GM21528 (cell line): ENCODE measurements around the gene GCSH.
"Not testable (repeated sequence)": the region's sequence is repeated elsewhere in the genome, so short reads cannot be mapped to it uniquely, and the experiment has no call there.

Experiments
- ATAC-seq: cut with Tn5 transposase; IDR thresholded peaks from one replicate; pipeline ENCODE4 v1.9.1; 2021; ENCODE audit warnings: mild to moderate bottlenecking, moderate library complexity; ENCODE audit not compliant: unreplicated experiment, low FRiP score

The GCSH gene

DNA sequence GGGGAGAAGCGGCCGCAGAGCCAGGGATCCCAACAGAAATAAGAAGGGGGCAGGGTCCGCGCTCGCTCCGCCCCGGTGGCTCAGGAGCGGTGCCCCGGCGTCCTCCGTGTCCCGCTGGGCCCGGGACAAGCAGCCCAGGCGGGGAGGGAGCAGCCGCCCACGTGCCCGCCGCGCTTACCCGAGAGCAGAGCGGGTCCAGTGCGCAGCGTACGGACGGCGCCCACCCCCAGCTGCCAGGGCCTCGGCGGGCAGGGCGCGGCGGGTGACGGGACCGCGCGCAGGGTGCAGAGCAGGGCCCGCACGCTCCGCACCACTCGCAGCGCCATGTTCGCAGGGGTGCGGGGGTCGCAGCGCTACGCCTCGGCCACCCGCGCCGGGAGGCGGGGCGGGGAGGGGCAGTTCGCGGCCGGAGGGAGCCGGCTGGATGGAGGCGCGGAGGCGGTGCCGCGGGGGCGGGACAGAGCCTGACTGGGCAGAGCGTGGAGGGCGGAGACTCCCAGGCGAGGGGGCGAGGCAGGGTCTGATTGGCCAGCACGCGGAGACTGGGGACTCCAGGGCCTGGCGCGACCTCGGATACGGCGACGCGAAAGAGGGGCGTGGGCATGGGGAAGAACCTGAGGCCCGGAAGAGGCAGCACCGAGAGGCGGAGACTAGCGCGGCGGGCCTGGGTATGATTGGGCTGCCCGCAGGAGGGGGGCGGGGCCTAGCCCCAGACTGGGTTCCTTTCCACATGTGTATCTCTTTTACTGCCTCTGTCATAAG is at the start of gene GCSH:
Gene GCSH, minus strand, starts transcription at position 443 of the 762 bp plus-strand sequence. Its CDS starts 117 bp downstream, at position 326.
- ATAC-seq, result peak; percentile 98

DNA sequence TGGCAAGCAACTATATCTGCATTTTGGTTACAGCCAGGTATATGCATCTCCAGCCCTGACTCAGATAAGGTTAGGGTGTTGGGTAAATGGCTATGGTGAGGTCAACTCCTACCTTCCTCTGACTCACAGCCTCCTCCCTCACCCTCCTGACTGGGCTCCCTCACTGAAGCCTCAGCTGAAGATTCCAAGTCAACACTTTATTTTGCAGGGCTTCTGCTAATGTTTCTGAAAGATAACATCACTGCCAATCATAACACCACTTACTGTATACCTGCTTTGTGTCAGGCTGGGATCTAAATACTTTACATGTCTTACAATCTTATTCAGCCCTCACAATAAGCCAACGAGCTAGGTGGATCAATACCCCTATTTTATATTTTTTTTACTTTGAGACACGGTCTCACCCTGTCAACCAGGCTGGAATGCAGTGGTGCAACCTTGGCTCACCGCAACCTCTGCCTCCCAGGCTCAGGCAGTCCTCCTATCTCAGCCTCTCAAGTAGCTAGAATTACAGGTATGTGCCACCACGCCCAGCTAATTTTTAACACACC is 47.8 kb upstream of the GCSH start:
- ATAC-seq, result no peak

GRCh38 chr16:81142864-81143263 is 46.7 kb upstream of the GCSH start:
- ATAC-seq, result no peak

DNA sequence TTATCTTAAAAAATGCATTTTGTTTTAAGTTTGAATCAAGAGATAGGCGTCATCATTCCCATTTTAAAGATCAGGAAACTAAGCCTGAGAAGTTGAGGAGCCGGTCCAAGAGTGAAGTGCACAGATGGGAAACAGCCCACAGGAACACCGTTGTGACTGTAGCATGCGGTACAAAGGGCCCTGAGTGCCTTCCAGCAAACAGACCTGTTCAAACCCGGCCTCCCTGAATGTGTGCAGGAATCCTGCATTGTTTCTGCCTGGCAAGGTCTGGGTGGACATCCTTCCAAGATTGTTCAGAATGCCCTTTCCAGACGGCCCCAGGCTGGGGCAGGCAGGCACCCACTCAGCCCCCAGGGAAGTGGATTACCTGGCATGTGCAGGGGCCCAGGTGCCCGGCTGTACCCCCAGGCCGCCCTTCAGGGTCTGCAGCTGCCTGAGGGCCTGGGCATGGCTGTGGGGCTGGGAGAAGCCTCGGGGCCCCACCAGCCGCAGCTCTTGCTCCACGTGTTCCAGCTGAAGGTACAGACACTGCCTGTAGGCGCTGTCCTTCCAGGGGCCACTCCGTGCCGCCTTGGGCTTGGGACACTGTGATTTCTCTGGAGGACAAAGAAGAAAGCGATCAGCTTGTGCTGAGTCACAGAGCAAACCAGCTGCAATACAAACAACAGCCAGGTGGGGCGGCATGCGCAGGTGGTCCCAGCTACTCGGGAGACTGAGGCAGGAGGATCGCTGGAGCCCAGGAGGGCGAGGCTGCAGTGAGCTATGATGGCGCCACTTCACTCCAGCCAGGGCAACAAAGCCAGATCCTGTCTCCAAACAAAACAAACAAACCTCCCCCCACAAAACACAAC is 45.0 kb upstream of the GCSH start:
- ATAC-seq, result no peak

- no peak for ATAC-seq
Measured at GRCh38 chr16:81138831-81139557, 42.8 kb upstream of the GCSH start.

- no peak for ATAC-seq
Measured at GRCh38 chr16:81137754-81138153, 41.6 kb upstream of the GCSH start.

DNA sequence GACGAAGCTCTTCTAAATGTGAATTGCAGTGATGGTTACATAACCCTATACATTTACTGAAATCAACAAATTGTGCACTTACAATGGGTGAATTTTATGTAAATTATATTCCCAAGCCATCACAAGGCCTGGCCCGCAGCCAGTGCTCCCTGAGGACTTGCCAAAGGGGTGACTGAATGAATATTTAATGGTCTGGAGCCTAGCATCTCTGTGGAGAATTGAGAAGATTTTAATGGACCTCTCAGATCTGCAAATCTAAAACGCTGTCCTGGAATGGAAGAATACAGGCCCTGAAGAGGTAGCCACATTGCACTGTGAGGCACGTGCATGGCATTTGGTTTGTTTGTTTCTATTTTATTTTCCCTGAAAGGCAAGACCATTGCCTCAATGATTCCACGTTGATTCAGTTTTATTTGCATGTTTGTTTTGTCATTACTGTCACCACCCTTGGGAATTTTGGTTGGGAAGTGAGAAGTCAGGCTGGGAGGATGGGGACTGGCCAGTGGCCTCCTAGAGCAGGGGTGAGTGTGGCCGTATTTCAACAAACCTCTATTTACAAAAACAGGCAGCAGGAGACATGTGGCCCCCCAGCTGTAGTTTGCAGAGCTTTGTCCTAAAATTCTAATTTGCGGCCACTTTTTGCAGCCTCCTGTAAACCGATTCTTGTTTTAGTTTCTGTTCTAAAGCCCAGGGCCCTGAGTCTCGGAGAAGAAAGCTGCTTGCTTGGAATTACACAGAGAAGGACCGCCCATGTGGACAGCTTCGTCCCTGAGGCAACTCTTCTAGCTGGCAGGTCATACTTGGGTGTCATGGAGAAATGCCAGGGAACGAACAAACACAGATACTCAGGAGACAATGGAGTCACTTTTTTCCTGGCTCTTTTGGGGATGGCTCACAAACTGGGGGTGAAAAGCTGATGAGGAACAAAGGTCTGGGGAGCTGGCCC is 40.5 kb upstream of the GCSH start:
- no peak for ATAC-seq

DNA sequence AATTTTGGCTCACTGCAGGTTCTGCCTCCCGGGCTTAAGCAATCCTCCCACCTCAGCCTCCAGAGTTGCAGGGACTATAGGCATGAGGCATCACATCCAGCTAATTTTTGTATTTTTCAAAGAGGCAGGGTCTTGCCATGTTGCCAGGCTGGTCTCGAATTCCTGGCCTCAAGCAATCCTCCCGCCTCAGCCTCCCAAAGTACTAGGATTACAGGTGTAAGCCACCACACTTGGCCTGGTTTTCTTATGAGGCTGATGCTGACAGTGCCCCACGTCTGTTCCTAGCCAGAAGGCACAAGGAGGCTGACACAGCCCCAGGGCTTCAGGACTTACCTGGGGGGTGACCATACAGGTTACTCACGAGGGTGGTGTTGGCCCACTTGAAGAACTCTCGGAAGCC is 33.9 kb upstream of the GCSH start:
- ATAC-seq, result no peak

GRCh38 chr16:81128726-81129524 is 32.7 kb upstream of the GCSH start:
- no peak for ATAC-seq

GRCh38 chr16:81127051-81127450 is 30.9 kb upstream of the GCSH start:
- ATAC-seq, result no peak

DNA sequence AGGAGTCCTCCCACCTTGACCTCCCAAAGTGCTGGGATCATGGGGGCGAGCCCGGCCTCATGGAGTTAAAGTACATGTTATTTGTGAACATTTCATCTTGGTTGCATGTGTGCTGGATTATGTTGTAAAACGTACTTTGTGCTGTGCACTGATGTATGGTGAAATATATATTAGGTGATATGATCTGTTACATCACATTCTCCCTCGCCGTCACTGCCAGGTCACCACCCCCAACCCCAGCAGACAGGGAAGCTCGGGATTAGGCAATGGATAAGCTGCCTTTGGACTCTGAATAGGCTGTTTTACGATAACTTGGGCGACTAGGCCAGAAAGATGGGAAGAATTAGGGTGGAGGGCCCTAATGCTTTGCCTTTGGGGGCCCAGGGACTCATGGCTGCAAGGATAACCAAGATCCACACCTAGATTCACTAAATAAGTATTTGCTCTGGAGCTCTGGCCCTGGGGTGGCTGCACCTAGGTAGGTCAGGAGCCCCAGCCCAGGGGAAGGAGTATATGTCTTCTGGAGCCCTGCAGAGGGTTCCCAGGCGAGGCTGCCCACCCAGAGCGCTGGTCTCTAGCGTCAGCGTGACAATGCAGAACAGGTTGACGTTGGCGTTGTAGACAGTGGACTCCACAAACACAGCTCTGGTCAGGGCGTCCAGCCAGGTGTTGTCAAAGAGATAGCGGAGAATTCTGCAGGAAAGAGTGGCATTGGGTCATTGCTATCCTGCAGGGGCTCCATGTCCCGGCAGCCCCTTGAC is 27.1 kb upstream of the GCSH start:
- ATAC-seq, result no peak

DNA sequence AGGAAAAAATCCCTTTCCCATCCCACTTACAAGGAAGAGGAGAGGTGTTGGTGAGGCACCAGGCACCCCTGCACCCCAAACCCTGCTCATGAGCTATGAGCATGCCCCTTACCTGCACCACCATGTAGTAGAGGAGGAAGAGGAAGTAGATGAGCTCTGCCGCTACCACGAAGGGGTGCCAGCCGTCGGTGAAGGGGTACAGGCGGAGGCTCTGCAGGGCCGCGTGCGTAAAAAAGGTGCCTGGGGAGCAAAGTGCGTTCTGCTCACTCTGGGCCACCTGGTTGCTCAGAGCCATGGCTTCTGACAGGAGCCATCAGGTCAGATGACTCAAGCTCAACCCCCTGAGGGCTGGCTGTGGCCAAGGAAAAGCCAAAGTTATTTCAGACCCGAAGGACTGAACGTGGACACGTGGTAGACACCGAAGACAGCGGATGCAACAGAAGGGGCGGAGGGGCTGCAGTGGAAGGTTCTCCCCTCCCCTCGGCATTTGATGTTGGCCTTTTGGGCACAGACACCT is 25.3 kb upstream of the GCSH start:
- ATAC-seq, result no peak

GRCh38 chr16:81117436-81117835 is 21.2 kb upstream of the GCSH start:
- no peak for ATAC-seq

DNA sequence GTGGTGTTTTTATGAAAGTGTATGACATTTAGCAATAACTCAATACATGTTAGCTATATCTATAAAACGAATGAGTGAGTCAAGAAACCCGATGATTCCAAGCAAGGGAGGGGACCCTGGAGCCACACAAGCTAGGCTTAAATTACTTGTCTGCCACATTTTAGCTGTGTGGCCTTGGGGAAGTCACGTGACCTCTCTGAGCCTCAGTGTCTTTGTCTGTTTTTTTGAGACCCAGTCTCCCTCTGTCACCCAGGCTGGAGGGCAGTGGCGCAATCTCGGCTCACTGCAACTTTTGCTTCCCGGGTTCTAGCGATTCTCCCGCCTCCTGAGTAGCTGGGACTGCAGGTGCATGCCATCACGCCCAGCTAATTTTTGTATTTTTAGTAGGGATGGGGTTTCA is 20.1 kb upstream of the GCSH start:
- ATAC-seq, result no peak

DNA sequence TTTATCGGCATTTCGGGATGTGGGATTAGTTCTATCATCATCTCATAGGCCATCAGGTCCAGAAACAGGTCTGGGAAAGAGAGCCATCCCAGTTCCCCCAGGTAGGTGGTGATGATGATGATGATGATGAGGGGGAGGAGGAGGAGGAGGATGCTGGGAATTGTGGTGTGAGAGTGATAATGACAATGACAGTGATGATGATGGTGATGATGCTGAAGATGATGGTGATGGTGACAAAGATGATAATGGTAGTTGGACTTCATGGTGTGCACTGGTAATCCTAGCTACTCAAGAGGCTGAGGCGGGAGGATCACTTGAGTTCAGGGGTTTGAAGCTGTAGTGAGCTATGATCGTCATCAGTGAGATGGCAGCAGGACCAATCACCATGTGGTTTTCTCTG is 16.3 kb upstream of the GCSH start:
- no peak for ATAC-seq

DNA sequence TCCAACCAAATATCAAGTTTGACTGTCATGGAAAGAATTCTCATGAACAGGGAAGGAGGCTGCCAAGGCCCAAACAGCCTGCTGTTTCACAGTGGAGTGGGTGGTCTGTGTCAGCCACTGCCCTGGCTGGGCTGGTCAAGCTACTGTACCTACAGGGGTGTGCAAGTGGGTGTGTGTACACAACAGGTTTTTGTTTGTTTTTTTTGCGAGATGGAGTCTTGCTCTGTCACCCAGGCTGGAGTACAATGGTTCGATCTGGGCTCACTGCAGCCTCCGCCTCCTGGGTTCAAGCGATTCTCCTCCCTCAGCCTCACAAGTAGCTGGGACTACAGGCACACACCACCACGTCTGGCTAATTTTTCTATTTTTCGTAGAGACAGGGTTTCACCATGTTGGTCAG is 13.1 kb upstream of the GCSH start:
- ATAC-seq, result not testable (repeated sequence)

GRCh38 chr16:81107511-81107910 is 11.3 kb upstream of the GCSH start:
- ATAC-seq, result no peak
